SU-DHL-6 (cell line): ENCODE results near the gene IGF2BP2.

Source experiments
- EZH2phosphoT487 ChIP-seq: fragments of 200-600 bp; sonication (generic), shearing (Covaris generic); conservative IDR thresholded peaks from 2 replicates; pipeline ENCODE4 v1.6.1; 2018; ENCODE audit warnings: mild to moderate bottlenecking, antibody characterized with exemption, low read length, moderate library complexity, mixed read lengths
- TF ChIP-seq, protein P1 (sequence below): fragments of 200-600 bp; sonication (generic); IDR thresholded peaks from one replicate; pipeline ENCODE4 v1.5.1; 2017; ENCODE audit warnings: antibody characterized with exemption, mild to moderate bottlenecking, low read length, moderate library complexity; ENCODE audit not compliant: insufficient read depth, poor library complexity, severe bottlenecking

DNA sequence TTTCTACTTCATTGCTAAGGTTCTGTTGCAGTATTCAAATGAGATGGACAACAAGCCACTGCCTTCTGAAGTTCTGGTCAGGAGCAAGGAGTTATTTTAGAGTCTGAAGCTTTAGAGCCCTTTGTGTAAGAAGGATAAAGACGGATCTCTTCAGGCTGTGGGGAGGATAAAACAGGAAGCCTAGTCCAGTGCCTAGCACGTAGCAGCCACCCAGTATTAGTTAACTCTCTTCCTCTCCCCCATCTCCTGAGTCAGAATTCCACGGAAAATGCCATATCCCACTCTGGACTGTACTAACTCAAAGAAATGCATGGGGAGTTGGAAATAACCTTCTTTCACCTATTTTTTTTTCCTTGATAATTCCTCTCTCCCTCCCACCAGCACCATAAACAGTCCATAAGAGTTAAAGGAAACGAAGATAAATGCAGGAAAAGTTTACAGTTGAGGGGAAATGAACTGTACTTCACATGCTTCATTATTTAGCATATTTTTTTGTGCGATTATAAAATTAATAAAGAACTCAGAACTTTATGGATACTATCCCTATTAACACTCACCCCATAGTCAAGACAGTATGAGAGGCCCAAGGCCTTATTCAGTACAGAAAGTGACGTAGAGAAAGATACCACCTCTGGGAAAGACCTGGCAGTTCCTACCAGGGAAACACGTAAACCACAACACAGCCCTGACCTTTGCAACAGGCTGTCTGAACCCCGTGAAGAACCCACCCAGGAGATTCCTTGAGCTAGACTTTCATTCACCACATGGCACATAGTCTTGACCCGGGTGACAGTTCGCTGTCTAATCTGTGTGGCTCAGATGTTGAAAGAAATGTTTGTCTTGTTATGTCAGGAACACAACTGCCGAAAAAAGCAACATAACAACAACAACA lies 9.2 kb downstream of the IGF2BP2 start:
- TF ChIP-seq, protein P1, sequence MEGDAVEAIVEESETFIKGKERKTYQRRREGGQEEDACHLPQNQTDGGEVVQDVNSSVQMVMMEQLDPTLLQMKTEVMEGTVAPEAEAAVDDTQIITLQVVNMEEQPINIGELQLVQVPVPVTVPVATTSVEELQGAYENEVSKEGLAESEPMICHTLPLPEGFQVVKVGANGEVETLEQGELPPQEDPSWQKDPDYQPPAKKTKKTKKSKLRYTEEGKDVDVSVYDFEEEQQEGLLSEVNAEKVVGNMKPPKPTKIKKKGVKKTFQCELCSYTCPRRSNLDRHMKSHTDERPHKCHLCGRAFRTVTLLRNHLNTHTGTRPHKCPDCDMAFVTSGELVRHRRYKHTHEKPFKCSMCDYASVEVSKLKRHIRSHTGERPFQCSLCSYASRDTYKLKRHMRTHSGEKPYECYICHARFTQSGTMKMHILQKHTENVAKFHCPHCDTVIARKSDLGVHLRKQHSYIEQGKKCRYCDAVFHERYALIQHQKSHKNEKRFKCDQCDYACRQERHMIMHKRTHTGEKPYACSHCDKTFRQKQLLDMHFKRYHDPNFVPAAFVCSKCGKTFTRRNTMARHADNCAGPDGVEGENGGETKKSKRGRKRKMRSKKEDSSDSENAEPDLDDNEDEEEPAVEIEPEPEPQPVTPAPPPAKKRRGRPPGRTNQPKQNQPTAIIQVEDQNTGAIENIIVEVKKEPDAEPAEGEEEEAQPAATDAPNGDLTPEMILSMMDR, result no peak
- TF ChIP-seq EZH2phosphoT487, result no peak
